ENCODE data around the gene FBXL7. TPM values are rescaled to one million over a fixed set of nuclear protein-coding genes. Genes with fewer than 3 reads are reported as not detected.

The FBXL7 gene
- total and polyA plus RNA-seq, 2 of the 8 experiments (the other 6 are each of a cell fraction or from before 2014, with no cell fraction given): 17.7 to 17.8 TPM

GRCh38 chr5:15554542-15554941 is 54.6 kb downstream of the FBXL7 start:
- H3K27ac ChIP-seq (ENCODE audit: low read depth, low read length): peak overlapping the region; percentile 78
- peak overlapping the region in 1 of 4 experiments; percentile 35; a peak in 1 of 8 replicates for H3K4me3 ChIP-seq (ENCODE audit: extremely low read depth in 1 of 4, insufficient read depth in 2 of 4, low read depth in 3 of 4, low read length in 4 of 4)
- peak; percentile 92 for FAIRE-seq
- peak overlapping the region; percentile 55 for H4K5ac ChIP-seq (ENCODE audit: insufficient read length, low read depth, low read length)
- H3K9ac ChIP-seq (replicated peaks in 1 of 4; ENCODE audit: extremely low read depth in 1 of 4, low read depth in 3 of 4, low read length in 3 of 4): no peak overlapping the region; a peak in 1 of 7 replicates
- H2BK5ac ChIP-seq (ENCODE audit: low read depth, low read length): no peak overlapping the region
- POLR2A ChIA-PET (ENCODE audit: partially characterized antibody): no interaction called here
- no peaks in the 10 kb centered on the region for H4K20me1 ChIP-seq (replicated peaks in 1 of 2; ENCODE audit: control insufficient read depth in 1 of 2, insufficient read depth in 2 of 2, low read length in 2 of 2)
- peaks cover 19 to 20% of the 10 kb centered on the region in 2 experiments for H3K9me3 ChIP-seq (ENCODE audit: insufficient read depth in 2 of 2, low read depth in 1 of 2, low read length in 1 of 2)
- H3K4ac ChIP-seq (replicated peaks; ENCODE audit: insufficient read length, low read depth, low read length): no peak overlapping the region
- no peak overlapping the region for H2BK12ac ChIP-seq (ENCODE audit: low read depth, low read length)
- H3K79me2 ChIP-seq (ENCODE audit: control insufficient read depth in 1 of 2, insufficient read depth in 2 of 2, low read length in 2 of 2): peaks cover 0 to 25% of the 10 kb centered on the region in 2 experiments; a peak in 1 of 4 replicates
- no peak overlapping the region for H3K14ac ChIP-seq (ENCODE audit: insufficient read length)
- CTCF ChIA-PET (ENCODE audit: partially characterized antibody): interaction anchor here (1.2 kb wide), 1 partner anchor 22 kb away, joined by 3 read pairs; no protein-coding TSS in a partner anchor
- H4K91ac ChIP-seq (replicated peaks; ENCODE audit: insufficient read length, low read length): no peak overlapping the region
- no peak overlapping the region for H3K56ac ChIP-seq (replicated peaks; ENCODE audit: insufficient read length, low read depth, low read length)
- H2BK20ac ChIP-seq (ENCODE audit: low read length): no peak overlapping the region
- no peak overlapping the region for H2AK5ac ChIP-seq (ENCODE audit: low read depth, low read length)
- H3K18ac ChIP-seq (ENCODE audit: extremely low read depth, low read length): no peak overlapping the region
- H3K79me1 ChIP-seq (ENCODE audit: low read depth, low read length): no peaks in the 10 kb centered on the region; the same call in 1 of the 2 replicates
- WGBS, 2 experiments (ENCODE audit: extremely low coverage in 1 of 2, insufficient coverage in 1 of 2, insufficient read length in 1 of 2, insufficient replicate concordance in 2 of 2, low coverage in 1 of 2, low lambda C conversion rate in 2 of 2, missing lambda C conversion rate in 1 of 2): 20% methylated on average over 1 of the region's 1 CpG; no CpG with 5 or more reads in 1 of the 2 experiments
- no peak overlapping the region for H2BK120ac ChIP-seq (replicated peaks; ENCODE audit: low read depth, low read length)
- H3K36me3 ChIP-seq (ENCODE audit: control insufficient read depth in 2 of 4, insufficient read depth in 4 of 4, low read length in 3 of 4): peaks cover 0 to 11% (median 3%) of the 10 kb centered on the region in 4 experiments; a peak in 3 of 8 replicates
- H3K23ac ChIP-seq (ENCODE audit: insufficient read length): no peak overlapping the region
- no peaks in the 10 kb centered on the region for H3K23me2 ChIP-seq (ENCODE audit: low read depth, low read length)
- peak in 1 of 2 experiments; percentile 29 for DNase-seq (ENCODE audit: low read depth in 1 of 2, low spot score in 2 of 2)
- peaks cover 10 to 19% (median 16%) of the 10 kb centered on the region in 4 experiments; a peak in 6 of 7 replicates for H3K4me1 ChIP-seq (replicated peaks in 1 of 4; ENCODE audit: control insufficient read depth in 3 of 4, insufficient read depth in 4 of 4, low read length in 3 of 4)
- H2BK15ac ChIP-seq (ENCODE audit: low read length): no peak overlapping the region
- H3K4me2 ChIP-seq (ENCODE audit: insufficient read depth in 1 of 2, low read depth in 2 of 2, low read length in 2 of 2): peak overlapping the region; percentile 30 to 45
- H3K27me3 ChIP-seq (replicated peaks in 1 of 4; ENCODE audit: control insufficient read depth in 3 of 4, extremely low read depth in 1 of 4, insufficient read depth in 3 of 4, low read length in 3 of 4): no peaks in the 10 kb centered on the region
- H2AFZ ChIP-seq (ENCODE audit: low read length): no peak overlapping the region
- no peak overlapping the region for H4K8ac ChIP-seq (ENCODE audit: extremely low read depth, insufficient read depth, low read length)
- TF ChIP-seq KDM4A (IDR thresholded peaks at IDR 0.05; ENCODE audit: low read depth, low read length, severe bottlenecking): no peak
- no peak for TF ChIP-seq SUZ12 (IDR thresholded peaks at IDR 0.05; ENCODE audit: low read length)
- no peak for TF ChIP-seq SAP30 (IDR thresholded peaks at IDR 0.05; ENCODE audit: insufficient read depth, insufficient replicate concordance, low read length)
- TF ChIP-seq MAX (IDR thresholded peaks at IDR 0.05): 0 out of 2 replicates have a peak, but pooled peaks have one; percentile 25
- TF ChIP-seq EP300 (IDR thresholded peaks at IDR 0.05; ENCODE audit: borderline replicate concordance in 1 of 2, low read depth in 2 of 2, low read length in 2 of 2): peak in 1 of 2 experiments; percentile 60; a peak in 1 of 3 replicates
- no peak for TF ChIP-seq JUN (IDR thresholded peaks at IDR 0.05; ENCODE audit: low read depth, low read length)
- TF ChIP-seq TCF12 (IDR thresholded peaks at IDR 0.05; ENCODE audit: low read depth, low read length): peak; percentile 97
- TF ChIP-seq SP2 (IDR thresholded peaks at IDR 0.05; ENCODE audit: low read length): no peak
- TF ChIP-seq TEAD4 (IDR thresholded peaks at IDR 0.05; ENCODE audit: low read depth, low read length): peak; percentile 82
- peak; percentile 49 for TF ChIP-seq ASH2L (IDR thresholded peaks at IDR 0.05; ENCODE audit: low read length)

Data from H1 (cell line).